Measurements from ENCODE around the gene PRR33.

The PRR33 gene

GRCh38 chr11:1932105-1932480 lies 40.4 kb upstream of the PRR33 start:
- CTCF ChIA-PET: interaction anchor here (2.2 kb wide), 1 partner anchor 50 kb away, joined by 12 read pairs; no protein-coding TSS in a partner anchor
- TF ChIP-seq CTCF (IDR thresholded peaks at IDR 0.05; ENCODE audit: insufficient read depth, low read length, missing control alignments): no peak
- POLR2A ChIA-PET: no interaction called here
- DNase-seq (ENCODE audit: low read depth, low spot score): no peak
- H3K4me3 ChIP-seq (ENCODE audit: low read depth, low read length): no peak overlapping the region

- no peak for DNase-seq (ENCODE audit: low read depth, low spot score)
- no peak for TF ChIP-seq CTCF (IDR thresholded peaks at IDR 0.05; ENCODE audit: insufficient read depth, low read length, missing control alignments)
- CTCF ChIA-PET: interaction anchor here (0.8 to 2.2 kb wide), 2 partner anchors 10 to 49 kb away, joined by 4 to 12 read pairs; no protein-coding TSS in a partner anchor
- POLR2A ChIA-PET: no interaction called here
- no peak overlapping the region for H3K4me3 ChIP-seq (ENCODE audit: low read depth, low read length)
These were observed 39.8 kb upstream of the PRR33 start for GRCh38 chr11:1931341-1932104.

- ChIA-PET POLR2A (no interaction called here), CTCF (interaction anchor here (1.0 to 1.7 kb wide), 2 partner anchors 24 to 236 kb away, joined by 3 to 5 read pairs; no protein-coding TSS in a partner anchor)
- no peak for DNase-seq (ENCODE audit: low read depth, low spot score)
- no peak overlapping the region for H3K4me3 ChIP-seq (ENCODE audit: low read depth, low read length)
- TF ChIP-seq CTCF (IDR thresholded peaks at IDR 0.05; ENCODE audit: insufficient read depth, low read length, missing control alignments): no peak
These were observed 38.8 kb upstream of the PRR33 start for GRCh38 chr11:1930462-1930830.

- no peak overlapping the region for H3K4me3 ChIP-seq (ENCODE audit: low read depth, low read length)
- POLR2A ChIA-PET: no interaction called here
- DNase-seq (ENCODE audit: low read depth, low spot score): no peak
- CTCF ChIA-PET: interaction anchor here (1.0 to 1.7 kb wide), 2 partner anchors 24 to 236 kb away, joined by 3 to 5 read pairs; no protein-coding TSS in a partner anchor
- TF ChIP-seq CTCF (IDR thresholded peaks at IDR 0.05; ENCODE audit: insufficient read depth, low read length, missing control alignments): no peak
These were observed 38.1 kb upstream of the PRR33 start for GRCh38 chr11:1929621-1930461.

GRCh38 chr11:1928891-1929541 lies 37.3 kb upstream of the PRR33 start:
- TF ChIP-seq CTCF (IDR thresholded peaks at IDR 0.05; ENCODE audit: insufficient read depth, low read length, missing control alignments): no peak
- POLR2A ChIA-PET: no interaction called here
- CTCF ChIA-PET: interaction anchor here (1.7 kb wide), 1 partner anchor 235 kb away, joined by 5 read pairs; no protein-coding TSS in a partner anchor
- no peak overlapping the region for H3K4me3 ChIP-seq (ENCODE audit: low read depth, low read length)
- no peak for DNase-seq (ENCODE audit: low read depth, low spot score)
